ENCODE results near the gene FTO.

Gene FTO

DNA sequence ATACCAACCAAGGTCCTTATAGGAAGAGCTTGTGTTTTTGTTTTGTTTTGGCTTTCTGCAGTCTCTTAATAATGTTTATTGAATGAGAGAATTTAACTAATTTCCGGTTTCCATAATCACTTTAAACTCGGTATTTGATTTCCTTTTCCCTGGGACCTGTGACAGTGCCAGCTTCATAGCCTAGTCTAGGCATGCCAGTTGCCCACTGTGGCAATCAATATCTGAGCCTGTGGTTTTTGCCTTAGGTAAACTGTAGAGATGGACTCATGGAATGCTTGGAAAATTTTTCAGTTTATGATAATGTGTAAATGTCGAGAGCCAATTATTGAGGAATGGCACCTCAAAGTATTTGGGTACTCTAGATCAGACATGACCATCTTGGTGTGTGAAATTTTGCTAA lies 78.2 kb downstream of the FTO start:
- DNase-seq, result no peak

DNA sequence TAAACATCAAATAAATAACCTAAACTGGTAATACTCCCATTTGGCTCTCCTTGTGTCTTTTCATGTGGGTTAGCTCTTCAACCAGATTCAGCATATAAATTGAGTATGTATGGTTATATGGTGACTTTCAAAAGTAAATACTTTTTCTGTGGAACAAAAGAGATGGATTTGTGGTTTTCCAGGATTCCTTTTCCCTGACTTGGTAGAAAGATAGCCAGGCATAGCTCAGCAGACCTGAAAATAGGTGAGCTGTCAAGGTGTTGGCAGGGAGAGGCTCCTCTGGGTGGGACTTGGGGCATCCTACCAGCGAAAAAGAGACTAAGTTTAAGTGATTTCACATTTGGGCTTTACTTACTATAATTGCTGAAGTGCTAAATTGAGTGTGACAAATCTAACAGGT lies 80.3 kb downstream of the FTO start:
- DNase-seq, result no peak

DNA sequence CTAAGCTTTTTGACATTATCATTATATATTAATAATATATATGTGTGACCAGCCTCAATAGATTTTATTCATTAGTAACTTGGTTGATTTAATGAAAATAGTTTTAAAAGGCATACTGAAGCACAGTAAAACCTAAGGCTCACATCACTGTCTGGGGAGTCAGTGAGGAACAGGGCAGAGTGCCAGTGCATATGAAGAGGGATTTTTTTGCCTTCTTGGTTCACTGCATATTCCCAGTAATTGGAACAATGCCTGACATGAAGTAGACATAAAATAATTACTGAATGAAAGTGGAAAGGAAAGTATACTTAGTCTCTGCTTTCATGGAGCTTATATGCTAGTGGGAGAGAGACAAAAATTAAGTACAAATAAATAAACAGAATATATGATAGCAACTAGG lies 81.1 kb downstream of the FTO start:
- no peak for DNase-seq

DNA sequence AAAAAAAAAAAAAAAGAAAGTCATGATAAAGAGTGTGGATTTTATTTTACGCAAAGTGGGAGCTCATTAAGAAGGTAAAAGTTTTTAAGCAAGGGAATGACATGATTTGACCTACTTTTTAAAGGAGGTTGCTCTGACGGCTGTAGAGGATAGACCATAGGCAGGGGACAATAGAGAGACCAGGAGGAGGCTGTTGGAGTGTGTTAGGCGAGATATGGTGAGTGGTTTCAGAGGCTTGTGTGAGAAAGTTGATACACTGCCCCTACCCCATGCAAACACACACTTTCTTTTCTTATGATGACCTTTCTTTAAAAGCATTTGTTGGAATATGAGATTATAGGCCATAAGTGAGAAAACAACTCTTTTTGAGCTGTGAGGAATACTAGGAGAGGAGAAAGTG lies 82.0 kb downstream of the FTO start:
- no peak for DNase-seq

DNA sequence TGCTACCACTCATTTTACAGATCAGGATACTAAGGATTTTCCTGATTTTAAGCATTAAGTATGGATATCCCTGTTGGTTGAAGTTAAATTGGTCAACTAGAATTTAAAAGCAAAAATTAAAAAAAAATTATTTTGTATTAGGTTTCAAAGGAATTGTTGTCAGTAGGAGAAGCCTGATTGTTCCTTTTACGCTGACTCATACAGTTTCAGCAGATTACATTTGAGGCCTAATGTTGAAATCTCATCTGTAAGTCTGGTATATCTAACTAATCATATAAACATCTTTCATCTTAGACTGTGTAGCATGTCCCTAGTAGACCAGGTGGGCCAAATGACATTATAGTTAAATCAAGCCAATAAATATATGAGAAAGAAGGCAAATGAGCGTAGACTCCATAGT lies 83.5 kb downstream of the FTO start:
- DNase-seq, result no peak

DNA sequence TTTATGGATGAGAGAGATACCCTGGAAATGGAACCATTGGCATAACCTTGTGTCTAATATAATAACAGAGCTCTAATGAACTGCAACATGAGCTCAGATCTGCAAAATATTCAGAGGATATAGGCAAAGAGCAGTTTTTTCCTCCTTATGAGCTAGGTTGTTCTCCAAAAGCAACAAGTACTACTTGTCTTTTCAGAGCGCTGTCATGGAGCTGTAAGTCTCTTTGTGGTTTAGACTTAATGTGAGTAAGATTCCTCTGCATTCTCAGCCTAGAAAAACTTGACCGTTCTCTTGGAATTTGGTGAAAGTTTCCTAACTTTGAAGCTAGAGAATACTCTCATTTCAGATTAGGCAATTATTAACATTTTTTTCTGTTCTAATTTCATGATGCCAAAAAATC lies 85.2 kb downstream of the FTO start:
- no peak for DNase-seq

DNA sequence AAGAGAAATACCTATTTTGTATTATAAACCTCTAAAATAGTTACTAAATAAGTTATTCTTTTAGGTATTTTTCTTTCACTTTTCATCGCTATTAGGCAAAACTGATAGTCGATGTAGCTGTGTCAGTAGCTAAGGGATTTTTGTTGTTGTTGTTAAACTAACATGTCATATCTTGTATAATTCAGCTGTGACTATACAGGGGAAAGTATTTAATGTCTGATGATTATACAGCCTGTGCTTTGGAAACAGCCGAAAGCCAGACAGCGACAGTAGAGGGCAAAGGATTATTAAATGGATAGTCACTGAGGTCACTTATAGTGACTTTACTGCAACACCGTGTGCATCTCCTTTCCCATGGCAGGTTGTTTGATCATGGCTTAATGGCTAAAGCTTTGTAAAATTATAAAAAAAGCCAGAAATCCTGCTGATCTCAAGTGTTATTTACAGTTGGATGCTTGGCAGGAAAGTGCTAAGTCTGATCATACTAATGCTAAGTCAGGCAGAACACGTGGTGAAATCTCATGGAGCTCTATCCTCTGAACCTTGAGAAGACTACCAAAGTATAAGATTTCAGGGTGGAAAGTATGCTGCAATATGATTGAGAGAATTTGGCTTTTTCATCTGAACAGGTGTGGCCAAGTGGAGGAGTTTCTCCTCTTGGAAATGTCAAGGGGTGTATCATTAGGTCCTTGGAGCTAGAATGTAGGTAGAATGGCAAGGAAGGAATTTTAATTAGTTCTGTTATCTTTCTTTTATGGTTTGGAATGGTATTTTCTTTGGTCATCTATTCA lies 88.4 kb downstream of the FTO start:
- no peak for DNase-seq

DNA sequence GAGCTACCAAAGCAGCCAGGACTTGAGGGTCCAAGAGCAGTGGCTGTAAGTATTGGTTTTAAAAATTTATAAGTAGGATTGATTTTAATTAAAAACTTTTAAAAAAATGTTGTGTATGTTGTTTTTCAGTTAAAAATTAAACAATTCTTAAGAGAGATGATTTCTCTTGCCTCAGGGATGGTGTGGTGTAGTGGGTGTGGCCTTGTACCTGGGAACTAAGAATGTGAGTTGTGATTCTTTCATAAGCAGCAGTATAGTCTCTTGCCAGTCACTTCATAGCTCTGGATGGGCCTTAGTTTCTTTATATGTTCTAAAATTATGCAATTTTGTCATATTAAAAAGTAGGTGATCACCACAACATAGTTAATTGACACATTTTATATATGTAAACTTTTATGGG lies 99.5 kb downstream of the FTO start:
- no peak for DNase-seq

DNA sequence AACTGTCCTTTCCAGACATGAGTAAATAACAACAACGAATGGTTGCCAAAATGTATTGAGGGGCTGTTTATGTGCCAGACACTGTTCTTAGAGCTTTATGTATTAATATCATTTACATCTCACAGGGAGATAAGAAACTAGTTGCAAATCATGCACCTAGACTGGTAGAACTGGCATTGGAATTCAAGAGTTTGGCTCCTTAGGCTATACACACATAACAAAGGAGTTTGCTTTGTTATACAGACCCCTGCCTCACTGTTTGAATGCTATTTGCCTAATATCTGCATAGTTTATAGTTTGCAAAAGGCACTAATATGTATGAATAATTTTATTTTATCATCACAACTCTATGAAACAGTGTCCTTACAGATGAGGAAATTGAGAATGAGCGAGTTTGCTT lies 100.0 kb downstream of the FTO start:
- DNase-seq, result no peak

DNA sequence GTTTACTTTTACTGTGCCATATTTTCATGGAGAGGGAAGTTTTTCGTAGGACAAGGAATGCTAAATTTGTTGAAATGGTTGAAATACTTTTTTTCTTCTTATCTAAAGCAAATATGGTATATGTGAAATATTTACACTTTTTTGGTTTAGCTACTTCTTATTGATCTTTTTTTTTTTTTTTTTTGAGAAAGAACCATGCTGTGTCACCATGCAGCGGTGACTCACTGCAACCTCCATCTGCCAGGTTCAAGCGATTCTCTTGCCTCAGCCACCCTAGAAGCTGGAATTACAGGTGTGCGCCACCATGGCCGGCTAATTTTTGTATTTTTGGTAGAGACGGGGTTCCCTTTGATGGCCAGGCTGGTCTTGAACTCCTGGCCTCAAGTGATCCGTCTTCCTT lies 100.5 kb downstream of the FTO start:
- DNase-seq, result no peak

DNA sequence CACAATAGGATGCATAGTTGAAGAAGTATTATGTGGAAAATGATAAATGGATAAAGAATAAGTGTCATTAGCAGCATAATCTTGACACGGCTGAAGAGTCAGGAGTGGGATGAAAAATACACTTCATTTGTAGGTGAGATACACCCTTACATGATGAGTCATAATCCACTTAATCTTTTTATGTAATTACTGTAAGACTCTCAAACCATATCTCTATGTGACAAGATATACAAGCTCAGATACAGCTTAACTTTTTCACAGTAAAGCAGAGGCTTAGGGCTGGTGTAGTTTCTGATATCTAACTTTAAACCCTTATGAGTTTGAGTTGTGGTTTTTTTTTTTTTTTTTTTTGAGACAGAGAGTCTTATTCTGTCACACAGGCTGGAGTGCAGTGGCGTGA lies 101.2 kb downstream of the FTO start:
- no peak for DNase-seq

DNA sequence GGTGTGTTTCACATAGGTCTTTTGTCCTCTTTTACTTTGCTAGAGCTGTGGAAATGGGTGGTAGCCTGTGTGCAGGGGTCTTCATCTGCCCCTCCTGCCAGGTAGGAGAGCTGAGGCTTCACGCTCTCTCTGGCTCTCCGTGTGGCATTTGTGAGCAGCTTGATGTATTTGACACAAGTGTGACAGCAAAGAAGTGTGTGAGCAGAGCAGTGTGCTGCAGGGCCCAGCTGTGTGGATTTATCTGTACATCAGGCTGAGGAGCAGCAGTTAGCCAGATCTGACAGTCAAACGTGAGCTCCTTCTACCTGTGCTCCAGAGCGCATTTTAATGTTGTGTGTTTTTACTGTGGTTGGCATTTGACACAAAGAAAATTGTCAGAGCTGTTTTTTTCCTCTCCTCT lies 101.8 kb downstream of the FTO start:
- DNase-seq, result no peak

DNA sequence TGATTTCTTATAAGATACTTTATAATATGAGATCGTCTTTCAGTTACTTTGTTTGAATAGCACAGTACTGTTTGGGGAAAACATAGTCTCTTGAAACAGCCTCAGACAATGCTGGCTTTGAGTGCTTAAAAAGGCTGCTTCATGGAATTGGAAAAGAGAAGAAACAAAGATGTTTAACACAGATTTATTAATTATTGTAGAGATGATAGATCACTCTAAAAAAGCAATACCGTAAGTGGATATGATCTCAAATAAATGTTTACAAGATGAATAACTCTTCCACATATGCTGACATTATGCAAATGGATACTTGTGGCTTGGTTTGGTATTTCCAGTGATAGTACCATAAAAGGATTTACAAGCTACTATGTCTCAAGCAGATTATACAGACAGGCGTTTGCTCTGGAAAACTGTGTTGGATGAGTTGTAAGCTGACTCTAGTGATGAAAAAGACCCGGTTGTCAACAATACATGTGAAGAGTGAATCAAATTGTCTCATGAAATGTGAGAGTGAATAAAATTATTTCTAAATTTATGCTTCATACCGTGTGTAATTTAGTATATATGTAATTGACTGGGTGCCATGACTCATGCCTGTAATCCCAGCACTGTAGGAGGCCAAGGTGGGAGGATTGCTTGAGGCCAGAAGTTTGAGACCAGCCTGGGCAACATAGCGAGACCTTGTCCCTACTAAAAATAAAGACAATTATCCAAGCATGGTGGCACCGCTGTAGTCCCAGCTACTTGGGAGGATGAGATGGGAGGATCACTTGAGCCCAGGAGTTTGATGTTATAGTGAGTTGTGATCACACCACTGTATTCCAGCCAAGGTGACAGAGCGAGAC lies 105.4 kb downstream of the FTO start:
- DNase-seq, result no peak

DNA sequence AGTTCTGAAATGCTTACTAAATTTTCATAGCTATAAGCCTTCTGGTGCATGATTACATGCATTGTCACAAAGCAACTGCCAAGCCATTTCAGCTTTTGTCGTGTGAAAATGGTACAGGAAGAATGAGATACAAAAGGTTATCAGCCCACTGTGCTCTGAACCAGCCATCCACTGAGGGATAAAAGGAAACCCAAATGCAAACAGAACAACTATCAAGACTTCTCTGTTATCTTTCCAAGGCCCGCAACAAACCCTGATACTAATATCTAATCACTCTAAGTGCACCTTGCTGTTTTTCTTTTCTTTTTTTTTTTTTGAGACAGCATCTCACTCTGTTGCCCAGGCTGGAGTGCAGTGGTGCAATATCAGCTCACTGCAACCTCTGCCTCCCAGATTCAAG lies 109.0 kb downstream of the FTO start:
- no peak for DNase-seq

DNA sequence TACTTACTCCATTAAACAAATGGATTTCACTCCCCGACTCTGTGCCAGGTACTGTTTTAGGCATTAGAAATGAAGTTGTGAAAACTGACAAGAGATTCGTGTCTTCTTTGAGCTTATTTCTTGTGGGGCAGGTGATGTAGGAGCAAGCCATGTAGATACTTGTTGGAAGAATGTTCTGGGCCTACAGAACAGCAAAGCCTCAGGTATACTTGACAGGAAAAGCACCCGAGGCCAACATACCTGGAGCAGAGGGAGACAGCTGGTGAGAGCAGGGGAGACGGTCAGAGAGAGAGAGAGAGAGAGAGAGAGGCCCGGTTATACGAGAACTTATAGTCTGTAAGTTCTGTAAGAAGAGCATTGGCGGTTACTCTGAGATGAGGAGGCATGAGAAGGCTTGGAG lies 110.8 kb downstream of the FTO start:
- no peak for DNase-seq

DNA sequence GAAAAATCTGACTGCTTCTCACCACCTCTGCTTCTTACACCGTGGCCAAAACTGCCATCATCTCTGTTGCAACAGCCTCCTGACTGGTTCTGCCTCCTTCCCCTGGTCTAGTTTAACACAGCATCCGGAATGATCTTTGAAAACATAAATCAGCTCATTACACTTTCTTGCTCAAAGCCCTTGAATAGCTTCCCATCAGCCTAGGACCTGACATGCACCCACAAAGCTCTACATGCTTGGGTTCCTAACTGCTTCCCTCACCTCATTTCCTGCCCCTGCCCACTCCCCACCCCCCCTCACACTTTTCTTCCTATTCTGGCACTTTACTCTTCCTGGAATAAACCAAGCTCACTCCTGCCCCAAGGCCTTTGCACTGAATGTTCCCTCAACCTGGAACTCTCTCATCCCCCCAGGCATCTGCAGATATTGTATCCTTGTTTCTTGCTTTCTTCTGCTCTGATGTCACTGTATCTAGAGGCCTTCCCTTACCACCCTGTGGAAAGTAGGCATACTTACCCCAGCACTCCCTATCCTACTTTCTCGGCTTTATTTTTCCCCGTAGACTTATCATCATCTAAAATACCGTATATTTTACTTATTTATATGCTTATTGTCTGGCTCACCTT lies 112.4 kb downstream of the FTO start:
- no peak for DNase-seq

DNA sequence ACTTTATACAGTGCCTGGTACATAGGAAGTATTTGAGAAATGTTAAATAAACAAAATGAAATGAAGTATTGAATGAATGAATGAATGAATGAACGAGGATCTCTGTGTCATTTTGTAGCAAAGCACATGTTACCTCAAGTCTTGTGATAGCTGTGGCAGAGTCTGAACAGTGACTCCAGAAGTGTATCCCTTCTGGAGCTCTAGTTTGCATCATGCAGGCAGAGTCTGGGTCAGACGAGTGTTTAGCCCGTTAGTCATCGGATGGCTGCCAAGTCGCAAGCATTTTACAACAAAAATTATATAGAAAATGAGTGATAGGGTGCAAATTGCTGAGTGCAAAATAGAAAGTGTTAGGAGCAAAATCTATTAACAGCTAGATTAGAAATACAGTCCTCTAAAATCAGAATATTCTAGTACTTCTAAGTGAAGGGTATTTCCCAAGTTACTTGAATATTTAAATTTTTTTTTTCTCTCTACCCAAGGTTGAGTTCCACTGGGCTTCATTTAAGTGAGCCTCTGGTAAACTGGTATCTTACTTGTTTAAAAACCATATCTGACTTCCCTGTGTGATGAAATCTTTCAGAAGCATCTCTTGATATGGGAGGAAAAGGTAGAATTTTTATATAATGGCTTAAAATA lies 113.3 kb downstream of the FTO start:
- no peak for DNase-seq

DNA sequence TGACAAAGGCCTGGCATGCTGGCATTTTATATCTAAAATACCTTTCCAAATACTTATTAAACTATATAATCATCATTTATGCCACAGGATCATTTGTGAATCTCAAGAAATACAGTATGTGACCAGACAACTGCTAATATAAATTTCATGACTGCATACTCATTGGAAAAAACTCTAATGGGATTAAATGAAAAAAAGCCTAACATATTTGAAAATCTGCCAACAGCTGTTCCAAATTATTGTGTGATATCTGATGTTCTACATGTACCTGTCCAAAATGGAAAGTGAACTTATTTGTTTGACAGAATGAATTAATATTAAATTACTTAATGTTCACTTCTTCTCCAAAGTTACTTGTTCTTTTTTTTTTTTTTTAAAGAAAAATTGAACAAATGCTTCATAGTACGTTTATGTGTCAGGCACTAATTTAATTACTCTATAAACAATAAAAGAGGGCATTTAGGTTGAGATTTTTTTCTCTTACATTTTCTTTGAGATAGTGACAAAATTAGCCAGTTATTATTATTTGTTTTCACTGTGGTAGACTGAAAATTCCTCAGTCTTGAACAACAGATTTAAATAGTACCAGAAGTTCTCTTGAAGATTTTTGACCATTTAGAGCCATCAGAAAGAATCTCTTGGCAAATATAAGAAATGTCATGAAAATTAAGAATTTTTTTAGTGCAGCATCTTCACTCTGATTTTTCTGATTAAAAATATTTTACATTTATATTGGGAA lies 114.0 kb downstream of the FTO start:
- no peak for DNase-seq

DNA sequence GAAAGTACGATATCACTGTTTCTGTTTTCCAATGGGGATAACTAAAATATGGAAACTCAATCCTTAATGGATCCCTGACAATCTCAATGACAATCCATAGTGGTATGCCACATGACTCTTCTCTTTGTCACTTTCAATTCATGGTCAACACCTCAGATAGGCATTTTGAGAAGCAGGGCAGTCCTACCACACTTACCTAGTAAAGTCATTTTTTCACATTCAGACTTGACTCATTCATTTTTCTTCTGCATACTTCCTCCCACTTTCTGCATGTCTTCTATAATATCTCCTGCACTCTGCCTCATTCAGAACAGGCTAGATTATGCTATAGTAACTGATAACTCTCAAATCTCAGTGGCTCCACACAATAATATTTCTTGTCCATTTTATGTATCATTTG lies 117.5 kb downstream of the FTO start:
- no peak for DNase-seq

DNA sequence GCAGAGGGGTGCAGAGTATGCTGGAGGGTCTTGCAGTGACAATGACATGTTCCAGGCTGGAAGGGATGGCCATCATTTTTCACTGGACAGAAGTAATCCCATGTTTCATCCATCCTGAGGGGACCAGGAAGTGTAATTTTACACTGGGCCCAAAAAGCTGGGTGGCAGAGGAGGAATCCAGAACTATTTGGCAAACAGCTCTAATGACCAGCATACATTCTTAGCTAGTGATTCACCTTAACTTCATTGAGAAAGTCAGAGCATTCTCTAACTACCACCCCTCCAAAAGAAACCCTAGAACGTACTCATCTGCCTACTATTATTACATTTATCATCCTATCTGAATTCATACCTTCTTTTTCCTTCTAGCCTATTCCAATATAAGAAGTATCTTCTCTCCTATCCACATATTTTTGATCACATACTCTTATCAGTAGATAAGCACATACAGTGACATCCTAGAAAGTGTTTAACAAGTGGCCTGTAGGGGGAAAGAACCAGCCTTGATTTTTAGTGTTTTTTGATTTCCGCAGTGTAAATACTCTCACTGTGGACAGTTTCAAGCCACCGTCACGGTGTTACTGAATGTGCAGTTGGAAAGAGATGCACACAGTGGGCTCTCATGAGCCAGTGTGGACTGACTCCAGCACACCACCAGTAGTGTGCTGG lies 118.1 kb downstream of the FTO start:
- no peak for DNase-seq

DNA sequence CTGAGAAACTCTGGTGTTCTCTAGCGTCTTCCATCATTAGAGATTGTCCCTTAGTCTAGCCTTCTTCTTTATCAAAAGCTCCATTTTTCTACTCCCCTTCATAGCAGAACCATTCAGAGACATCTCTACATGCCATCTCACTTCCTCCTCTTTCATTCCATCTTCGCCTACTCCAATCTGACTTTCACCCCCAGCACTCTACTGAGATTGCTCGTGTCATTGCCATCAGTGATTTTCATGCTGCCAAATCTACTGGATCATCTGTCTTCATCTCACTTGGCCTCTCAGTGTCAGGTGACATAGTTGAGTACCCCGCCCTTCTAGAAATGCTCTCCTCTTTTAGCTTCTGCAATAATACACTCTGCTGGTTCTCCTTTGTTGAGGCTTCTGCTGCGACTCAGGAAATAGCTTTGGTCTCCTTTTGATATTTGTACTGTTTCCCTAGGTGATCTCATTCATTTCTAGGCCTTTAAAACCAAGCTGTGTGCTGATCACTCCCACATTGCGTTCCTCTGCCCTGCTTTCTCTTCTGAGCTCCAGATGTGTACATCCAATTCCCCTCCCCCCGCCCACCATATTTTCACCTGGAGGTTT lies 119.1 kb downstream of the FTO start:
- no peak for DNase-seq
